DOHH2 (cell line): ENCODE results near the gene GLRA3.

Experiments used
- CTCF ChIP-seq: fragments of 200-600 bp; sonication (generic); IDR thresholded peaks from one replicate; pipeline ENCODE4 v1.5.1; 2014; ENCODE audit warnings: antibody characterized with exemption, mild to moderate bottlenecking, low read depth, low read length; ENCODE audit not compliant: poor library complexity, severe bottlenecking
- EZH2phosphoT487 ChIP-seq: fragments of 200-600 bp; sonication (generic); IDR thresholded peaks from 2 replicates; pipeline ENCODE4 v1.6.1; 2017; ENCODE audit warnings: borderline replicate concordance, mild to moderate bottlenecking, antibody characterized with exemption, low read length, moderate library complexity, mixed read lengths

GRCh38 chr4:174734181-174734580, 94.9 kb downstream of the GLRA3 start:
- TF ChIP-seq CTCF, result no peak
- TF ChIP-seq EZH2phosphoT487, result no peak
